Esophagus (tissue), 2 donors: ENCODE results near the gene MOSPD3. TPM values are rescaled to one million over a fixed set of nuclear protein-coding genes. Genes with fewer than 3 reads are reported as not detected.

Experiments used
- H3K27ac ChIP-seq, 2 donors: one replicate each; pipeline ENCODE4 v1.5.1; 2013; ENCODE audit warnings: low read depth in 2 of 2, mild to moderate bottlenecking in 2 of 2, inconsistent platforms in 1 of 2, low read length in 1 of 2, moderate library complexity in 1 of 2
- H3K27me3 ChIP-seq, 2 donors: one replicate each; pipeline ENCODE4 v1.6.1; 2013; ENCODE audit warnings: low read length in 2 of 2, control low read depth in 1 of 2, mild to moderate bottlenecking in 1 of 2; ENCODE audit not compliant: insufficient read depth in 2 of 2, control insufficient read depth in 1 of 2
- H3K36me3 ChIP-seq, 2 donors: one replicate each; pipeline ENCODE4 v1.6.1; 2013; ENCODE audit warnings: low read length in 1 of 2; ENCODE audit not compliant: control insufficient read depth in 2 of 2, insufficient read depth in 2 of 2
- H3K4me1 ChIP-seq, 2 donors: one replicate each; pipeline ENCODE4 v1.6.1; 2013; ENCODE audit warnings: low read length in 1 of 2; ENCODE audit not compliant: control insufficient read depth in 2 of 2, insufficient read depth in 2 of 2
- H3K4me3 ChIP-seq, 2 donors: one replicate each; pipeline ENCODE4 v1.5.1; 2013; ENCODE audit warnings: low read length in 2 of 2, mild to moderate bottlenecking in 2 of 2, low read depth in 1 of 2, moderate library complexity in 1 of 2
- H3K9me3 ChIP-seq, 2 donors: one replicate each; pipeline ENCODE4 v1.6.1; 2013; ENCODE audit warnings: mild to moderate bottlenecking in 2 of 2, low read depth in 1 of 2, low read length in 1 of 2, moderate library complexity in 1 of 2; ENCODE audit not compliant: control insufficient read depth in 2 of 2, insufficient read depth in 1 of 2
- WGBS, 2 donors: extraction: QIAGEN DNeasy Blood & Tissue Kit; methylation state at CpG; one replicate each; pipeline ENCODE4 v1.1.7; 2013; 5-methylcytosine and 5-hydroxymethylcytosine counted together
- polyA plus RNA-seq, 2 donors: library from polyadenylated mRNA; stranded (reverse); fragments of 200-250 nt; gene quantifications; one replicate each; pipeline ENCODE4 v1.2.3, GENCODE V29; 2013
- donor health status: healthy with polysubstance abuse.
- donor health status: Bipolar disorder and iron deficiency.

Gene MOSPD3
- polyA plus RNA-seq, 2 donors = 15.5 to 18.4 TPM

- peaks cover 0 to 13% of the 10 kb centered on the region in 2 donors for H3K36me3 ChIP-seq
- peaks cover 4 to 19% of the 10 kb centered on the region in 2 donors for H3K4me1 ChIP-seq
- no peak overlapping the region for H3K4me3 ChIP-seq
- H3K9me3 ChIP-seq = no peaks in the 10 kb centered on the region
- no peak overlapping the region for H3K27ac ChIP-seq
- no peaks in the 10 kb centered on the region for H3K27me3 ChIP-seq
- 56 to 71% methylated on average over 10 to 11 of the region's 11 CpGs for WGBS, 2 donors
Observed at GRCh38 chr7:100568176-100568895, 44.0 kb upstream of the MOSPD3 start.

- Histone ChIP-seq H3K9me3 (no peaks in the 10 kb centered on the region), H3K36me3 (peaks cover 0 to 14% of the 10 kb centered on the region in 2 donors), H3K27me3 (no peaks in the 10 kb centered on the region), H3K4me1 (peaks cover 4 to 19% of the 10 kb centered on the region in 2 donors), H3K27ac (peak overlapping the region in 1 of 2 donors; percentile 50), H3K4me3 (peak overlapping the region in 1 of 2 donors; percentile 30)
- 24 to 25% methylated on average over 34 to 36 of the region's 36 CpGs for whole genome bisulfite sequencing, 2 donors
Observed at GRCh38 chr7:100568896-100569844, 43.2 kb upstream of the MOSPD3 start.

GRCh38 chr7:100570954-100571828 is 41.1 kb upstream of the MOSPD3 start:
- H3K27ac ChIP-seq = no peak overlapping the region
- H3K36me3 ChIP-seq = peaks cover 6 to 24% of the 10 kb centered on the region in 2 donors
- H3K4me3 ChIP-seq = no peak overlapping the region
- no peaks in the 10 kb centered on the region for H3K27me3 ChIP-seq
- H3K4me1 ChIP-seq = peaks cover 4 to 19% of the 10 kb centered on the region in 2 donors
- whole genome bisulfite sequencing, 2 donors = 73 to 77% methylated on average over 26 of the region's 26 CpGs
- no peaks in the 10 kb centered on the region for H3K9me3 ChIP-seq

GRCh38 chr7:100571829-100572116 is 40.6 kb upstream of the MOSPD3 start:
- H3K36me3 ChIP-seq = peaks cover 11 to 29% of the 10 kb centered on the region in 2 donors
- H3K4me3 ChIP-seq = no peak overlapping the region

DNA sequence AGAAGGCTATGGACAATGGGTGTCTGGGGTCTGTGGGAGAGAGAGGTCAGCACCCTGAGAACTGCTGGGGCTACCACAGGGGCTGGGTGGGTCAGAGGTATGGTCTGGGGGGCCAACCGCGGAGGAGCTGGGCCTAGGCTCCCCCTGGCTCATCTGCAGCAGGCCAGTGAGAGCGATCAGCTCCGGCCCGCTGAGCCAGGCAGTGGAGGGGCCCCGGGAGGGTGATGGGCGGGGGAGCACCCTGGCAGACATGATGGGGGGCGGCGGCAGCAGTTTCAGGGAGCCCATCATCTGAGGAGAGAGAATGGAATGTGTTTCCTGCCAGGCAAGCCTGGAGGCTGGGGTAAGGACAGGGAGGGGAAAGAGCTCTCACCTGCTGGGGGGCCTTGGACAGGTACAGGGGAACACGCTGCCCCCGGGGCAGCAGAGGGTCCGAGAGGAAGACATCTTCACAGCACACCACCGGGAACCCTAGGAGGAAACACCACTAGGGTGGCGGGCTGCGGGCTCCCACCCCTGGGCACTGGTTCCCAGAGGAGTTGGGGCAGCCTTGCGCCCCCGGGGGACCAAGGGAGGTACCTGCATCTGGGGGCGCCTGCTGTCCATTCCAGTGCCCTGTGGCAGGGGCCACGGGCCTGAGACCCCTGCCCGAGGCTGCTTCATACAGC is 39.9 kb upstream of the MOSPD3 start:
- 80 to 84% methylated on average over 17 to 20 of the region's 20 CpGs for WGBS, 2 donors
- peaks cover 11 to 35% of the 10 kb centered on the region in 2 donors for H3K36me3 ChIP-seq

More at GRCh38 chr7:100571829-100572116, 40.6 kb upstream of the MOSPD3 start:
- H3K27ac ChIP-seq = no peak overlapping the region
- no peaks in the 10 kb centered on the region for H3K27me3 ChIP-seq
- no peaks in the 10 kb centered on the region for H3K9me3 ChIP-seq
- WGBS, 2 donors = 88 to 92% methylated on average over 2 of the region's 2 CpGs
- H3K4me1 ChIP-seq = peaks cover 4 to 19% of the 10 kb centered on the region in 2 donors

DNA sequence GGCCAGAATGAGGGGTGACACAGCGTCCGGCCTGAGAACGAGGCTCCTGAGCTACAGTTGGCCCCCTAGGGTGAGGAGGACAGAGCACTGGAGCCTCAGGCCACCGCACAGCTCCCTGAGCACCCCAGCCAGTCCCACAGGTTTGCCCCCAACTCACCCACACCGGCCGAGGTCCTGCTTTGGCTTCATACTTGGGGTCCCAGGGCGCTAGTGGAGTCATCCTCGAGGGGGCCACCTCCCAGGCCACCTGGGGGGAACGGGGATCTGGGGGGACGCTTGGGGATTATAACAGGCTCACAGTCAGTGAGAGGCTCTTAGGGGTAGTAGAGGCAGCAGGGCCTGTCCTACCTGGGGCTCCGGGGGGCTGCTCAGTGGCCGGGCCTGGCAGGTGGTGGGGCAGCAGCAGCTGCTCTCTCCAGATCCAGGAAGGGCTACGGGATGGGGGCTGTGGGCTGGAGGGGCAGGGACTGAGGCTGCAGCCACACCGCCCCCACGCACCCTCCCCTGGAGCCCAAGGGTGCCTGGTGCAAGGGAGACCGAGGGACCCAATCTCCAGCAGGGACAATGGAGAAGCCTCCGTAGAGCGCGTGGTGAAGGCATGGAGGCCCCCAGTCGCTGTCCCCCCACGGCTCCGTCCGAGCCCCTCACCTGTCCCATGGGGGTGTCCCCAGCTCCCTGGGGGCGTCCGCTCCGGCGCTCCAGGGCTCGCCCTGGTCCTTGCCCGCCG is 39.2 kb upstream of the MOSPD3 start:
- Histone ChIP-seq H3K4me1 (peaks cover 0 to 19% of the 10 kb centered on the region in 2 donors), H3K27ac (no peak overlapping the region), H3K36me3 (peaks cover 11 to 42% of the 10 kb centered on the region in 2 donors), H3K27me3 (no peaks in the 10 kb centered on the region), H3K4me3 (no peak overlapping the region), H3K9me3 (no peaks in the 10 kb centered on the region)
- 93 to 96% methylated on average over 25 to 30 of the region's 30 CpGs for WGBS, 2 donors

More for the DNA sequence above, 39.9 kb upstream of the MOSPD3 start:
- Histone ChIP-seq H3K4me3 (no peak overlapping the region), H3K27me3 (no peaks in the 10 kb centered on the region), H3K27ac (no peak overlapping the region), H3K4me1 (peaks cover 3 to 19% of the 10 kb centered on the region in 2 donors), H3K9me3 (no peaks in the 10 kb centered on the region)

DNA sequence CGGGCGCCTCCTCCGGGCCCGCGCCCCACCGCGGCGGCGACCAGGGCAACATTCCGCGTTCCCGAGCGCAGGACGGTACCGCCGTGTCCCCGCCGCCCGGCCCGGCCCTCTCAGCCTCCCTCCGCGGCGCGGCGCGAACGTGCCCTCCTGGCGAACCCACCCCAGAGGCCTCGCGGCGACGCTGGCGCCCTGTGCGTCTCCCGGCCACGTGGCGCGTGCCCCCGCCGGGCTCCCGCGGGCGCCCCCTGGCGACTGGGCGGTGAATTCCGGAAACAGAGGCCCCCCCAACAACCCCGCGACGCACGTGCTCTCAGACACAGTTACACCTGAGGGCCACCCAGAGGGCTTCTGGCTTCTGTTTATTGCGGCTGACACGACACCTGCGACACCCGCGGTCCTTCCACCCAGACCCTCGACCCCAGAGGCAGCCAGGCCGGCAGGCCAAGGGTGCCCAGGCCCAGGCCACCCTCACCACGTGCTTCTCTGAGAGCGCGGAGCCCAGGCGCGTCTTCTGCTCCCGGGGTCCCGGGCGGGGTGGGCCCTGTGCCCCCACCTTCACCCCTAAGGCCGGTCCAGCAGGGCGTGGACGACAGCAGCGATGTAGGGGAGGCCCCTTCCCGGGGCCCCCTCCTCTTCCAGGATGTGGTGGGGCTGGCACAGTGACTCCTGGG is 38.5 kb upstream of the MOSPD3 start, which contains the start of gene SAP25:
SAP25 (minus strand) TSS at position 210 of the 671 bp plus-strand sequence; CDS start at position 52, 158 bp downstream.
- Histone ChIP-seq H3K4me3 (no peak within 1 kb of the TSS), H3K27me3 (no peaks in the 10 kb centered on the region), H3K4me1 (peaks cover 0 to 19% of the 10 kb centered on the region in 2 donors), H3K27ac (no peak within 1 kb of the TSS), H3K9me3 (no peaks in the 10 kb centered on the region), H3K36me3 (peaks cover 11 to 49% of the 10 kb centered on the region in 2 donors)
- WGBS, 2 donors = 92 to 93% methylated on average over 67 to 70 of the region's 70 CpGs
